Peyer's patch (tissue), 4 donors: Measurements from ENCODE around the gene ZDHHC8. TPM values are rescaled to one million over a fixed set of nuclear protein-coding genes. Genes with fewer than 3 reads are reported as not detected.
A peak's percentile ranks its signal among the peaks of the same experiment; 100 is the strongest.

Experiments used
- DNase-seq, 3 donors: peaks; one replicate each; pipeline ENCODE4 v3.0.0-alpha.2; 2017 to 2019
- H3K27ac ChIP-seq, 4 donors: fragments of 200-600 bp; sonication (generic); one replicate each; pipeline ENCODE4 v1.5.1; 2016 to 2019
- H3K27me3 ChIP-seq, 2 donors: fragments of 200-600 bp; sonication (generic); one replicate each; pipeline ENCODE4 v1.5.1; 2019
- H3K36me3 ChIP-seq, 3 donors: fragments of 200-600 bp; sonication (generic); one replicate each; pipeline ENCODE4 v1.5.1; 2016 to 2019
- H3K4me1 ChIP-seq, 4 donors: fragments of 200-600 bp; sonication (generic); one replicate each; pipeline ENCODE4 v1.5.1; 2016 to 2019
- H3K4me3 ChIP-seq, 4 donors: fragments of 200-600 bp; sonication (generic); 1 replicate in 3 of 4; 2 replicates in 1 of 4; pipeline ENCODE4 v1.5.1; 2016 to 2019; ENCODE audit warnings: mild to moderate bottlenecking in 1 of 4
- H3K9me3 ChIP-seq, 4 donors: fragments of 200-600 bp; sonication (generic); one replicate each; pipeline ENCODE4 v1.5.1; 2016 to 2019; ENCODE audit warnings: mild to moderate bottlenecking in 1 of 4
- POLR2A ChIP-seq, 2 donors: fragments of 450-650 bp; IDR thresholded peaks; one replicate each; pipeline ENCODE4 v1.5.1; 2017; ENCODE audit warnings: antibody characterized with exemption in 2 of 2, mild to moderate bottlenecking in 2 of 2, moderate library complexity in 2 of 2
- total RNA-seq, 4 donors: library from RNA; depleted of rRNA; stranded (reverse); fragments of >200 nt; gene quantifications; one replicate each; pipeline ENCODE4 v1.1.0, GENCODE V29; 2016
- TF ChIP-seq, protein P1 (sequence below), 6 experiments: fragments of 450-650 bp in 4 of 6; fragments of 200-600 bp in 2 of 6; sonication (generic) in 1 of 6; IDR thresholded peaks; one replicate each; pipeline ENCODE4 v1.5.1; 2017 to 2019; ENCODE audit warnings: antibody characterized with exemption in 6 of 6, mild to moderate bottlenecking in 3 of 6, moderate library complexity in 1 of 6

Gene ZDHHC8
- total RNA-seq, 4 donors from 2014 or later, result 4.1 to 37.0 (median 22.6) TPM

DNA sequence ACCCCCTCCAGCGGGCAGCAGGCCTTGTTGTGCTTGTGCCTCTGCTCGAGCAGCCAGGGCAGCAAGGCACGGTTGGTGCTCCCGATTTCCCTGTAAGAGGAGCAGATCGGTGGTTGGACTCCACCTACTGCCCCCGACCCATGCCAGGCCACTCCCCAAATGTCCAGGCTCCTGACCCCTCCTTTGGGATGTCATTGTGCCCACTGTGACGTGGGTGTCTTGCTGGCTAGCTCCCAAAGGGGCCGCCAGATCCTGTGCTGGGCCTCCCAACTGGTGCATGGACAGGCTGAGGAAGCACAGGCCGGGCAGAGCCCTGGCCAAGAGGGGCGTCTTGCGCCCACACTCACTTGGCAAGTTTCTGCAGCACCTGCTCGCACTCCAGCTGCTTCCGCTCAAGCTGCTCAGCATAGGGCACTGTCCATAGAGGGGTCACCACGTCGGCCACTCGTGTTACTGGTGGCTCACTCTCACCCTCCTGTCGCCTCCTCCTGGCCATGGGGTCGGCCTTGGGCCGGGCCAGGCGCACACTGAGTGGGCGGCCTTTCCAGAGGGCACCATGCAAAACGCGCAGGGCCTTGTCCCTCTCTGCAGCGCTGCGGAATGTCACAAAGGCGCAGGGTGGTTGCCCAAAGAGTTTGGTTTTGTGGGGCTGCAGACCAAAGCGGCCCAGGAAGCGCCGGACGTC lies 15.8 kb upstream of the ZDHHC8 start, which contains the start of gene RANBP1:
RANBP1 (plus strand) TSS at position 414 of the 685 bp plus-strand sequence; CDS start at position 495, 81 bp downstream.
- H3K9me3 ChIP-seq, result no peaks in the 10 kb centered on the region
- TF ChIP-seq, protein P1, sequence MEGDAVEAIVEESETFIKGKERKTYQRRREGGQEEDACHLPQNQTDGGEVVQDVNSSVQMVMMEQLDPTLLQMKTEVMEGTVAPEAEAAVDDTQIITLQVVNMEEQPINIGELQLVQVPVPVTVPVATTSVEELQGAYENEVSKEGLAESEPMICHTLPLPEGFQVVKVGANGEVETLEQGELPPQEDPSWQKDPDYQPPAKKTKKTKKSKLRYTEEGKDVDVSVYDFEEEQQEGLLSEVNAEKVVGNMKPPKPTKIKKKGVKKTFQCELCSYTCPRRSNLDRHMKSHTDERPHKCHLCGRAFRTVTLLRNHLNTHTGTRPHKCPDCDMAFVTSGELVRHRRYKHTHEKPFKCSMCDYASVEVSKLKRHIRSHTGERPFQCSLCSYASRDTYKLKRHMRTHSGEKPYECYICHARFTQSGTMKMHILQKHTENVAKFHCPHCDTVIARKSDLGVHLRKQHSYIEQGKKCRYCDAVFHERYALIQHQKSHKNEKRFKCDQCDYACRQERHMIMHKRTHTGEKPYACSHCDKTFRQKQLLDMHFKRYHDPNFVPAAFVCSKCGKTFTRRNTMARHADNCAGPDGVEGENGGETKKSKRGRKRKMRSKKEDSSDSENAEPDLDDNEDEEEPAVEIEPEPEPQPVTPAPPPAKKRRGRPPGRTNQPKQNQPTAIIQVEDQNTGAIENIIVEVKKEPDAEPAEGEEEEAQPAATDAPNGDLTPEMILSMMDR (IDR thresholded peaks at IDR 0.05), result no peak
- TF ChIP-seq POLR2A (IDR thresholded peaks at IDR 0.05), result no peak
- H3K4me3 ChIP-seq, result peak within 1 kb of the TSS; percentile 71 to 83 (median 80)
- DNase-seq, result no peak
- peaks cover 0 to 68% (median 0%) of the 10 kb centered on the region in 3 donors for H3K36me3 ChIP-seq
- H3K4me1 ChIP-seq, result peaks cover 6 to 34% (median 17%) of the 10 kb centered on the region in 4 donors
- no peaks in the 10 kb centered on the region for H3K27me3 ChIP-seq
- peak within 1 kb of the TSS; percentile 82 to 85 (median 82) for H3K27ac ChIP-seq

DNA sequence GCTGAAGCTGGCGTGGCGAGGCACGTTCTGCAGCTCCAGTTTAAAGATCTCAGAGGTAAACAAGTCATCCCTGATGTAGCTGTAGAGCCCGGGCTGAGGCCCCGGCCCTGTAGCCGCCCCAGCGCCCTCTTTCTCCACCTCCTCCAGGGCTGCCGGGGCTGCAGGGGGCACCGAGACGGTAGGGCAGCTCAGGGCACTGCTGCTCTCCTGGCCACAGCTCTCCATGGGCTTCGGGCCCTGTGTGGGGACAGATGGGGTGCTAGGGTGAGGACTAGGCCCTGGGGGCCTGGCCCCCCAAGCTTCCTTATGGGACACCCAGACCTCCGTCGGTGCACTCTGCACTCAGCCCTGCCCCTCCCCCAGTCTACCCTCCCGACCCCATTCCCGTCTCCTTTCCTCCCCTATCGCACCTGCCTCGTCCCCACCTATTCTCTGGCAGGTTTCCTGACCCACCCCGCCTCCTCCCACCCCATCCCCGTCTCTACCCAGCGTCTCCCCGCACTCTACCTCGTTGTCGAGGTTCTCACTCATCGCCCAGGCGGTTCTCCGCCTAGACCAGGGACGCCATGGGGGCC lies 15.1 kb upstream of the ZDHHC8 start:
- DNase-seq, result peak in 1 of 3 donors; percentile 61
- peak overlapping the region; percentile 82 to 85 (median 82) for H3K27ac ChIP-seq
- H3K4me3 ChIP-seq, result peak overlapping the region; percentile 71 to 83 (median 80)
- H3K27me3 ChIP-seq, result no peaks in the 10 kb centered on the region
- peaks cover 0 to 68% (median 0%) of the 10 kb centered on the region in 3 donors for H3K36me3 ChIP-seq
- no peaks in the 10 kb centered on the region for H3K9me3 ChIP-seq
- peaks cover 6 to 34% (median 16%) of the 10 kb centered on the region in 4 donors for H3K4me1 ChIP-seq
- TF ChIP-seq, protein P1 (IDR thresholded peaks at IDR 0.05), result no peak
- no peak for TF ChIP-seq POLR2A (IDR thresholded peaks at IDR 0.05)

DNA sequence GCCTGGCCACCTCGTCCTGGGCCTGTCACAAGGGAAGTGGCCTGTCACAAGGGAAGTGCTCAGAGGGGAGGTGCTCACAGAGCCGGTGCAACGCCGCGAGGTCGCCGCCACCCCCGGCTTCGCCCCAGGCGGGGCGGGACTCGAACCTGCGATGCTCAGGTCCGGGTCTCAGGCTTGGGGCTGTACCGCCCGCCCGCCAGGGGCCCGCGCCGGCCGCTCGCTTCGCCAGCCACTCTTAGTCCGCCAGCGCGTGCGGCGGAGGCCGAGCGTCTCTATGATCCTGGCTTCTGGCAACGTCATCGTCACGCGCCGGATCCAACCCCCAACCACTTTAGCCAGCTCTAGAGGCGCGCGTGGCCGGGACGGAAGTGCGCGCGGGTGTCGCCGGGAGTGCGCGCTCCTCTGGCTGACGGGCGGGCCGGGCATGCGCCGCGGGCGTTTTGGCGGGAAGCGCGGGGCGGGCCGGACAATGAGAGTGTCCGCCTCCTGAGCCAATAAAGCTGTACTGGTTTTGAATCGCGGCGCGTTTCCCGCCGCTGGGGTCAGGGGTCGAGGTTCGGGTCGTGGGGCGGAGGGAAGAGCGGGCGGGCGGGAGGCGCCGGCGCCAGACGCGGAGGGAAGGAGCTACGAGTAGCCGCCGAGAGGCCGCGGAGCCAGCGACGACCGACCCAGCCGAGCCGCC lies 14.5 kb upstream of the ZDHHC8 start, which contains the start of gene TRMT2A:
TRMT2A (minus strand) TSS at position 276 of the 682 bp plus-strand sequence. CDS start 320 bp downstream, outside the sequence.
- Histone ChIP-seq H3K27ac (peak within 1 kb of the TSS; percentile 82 to 85 (median 82)), H3K36me3 (peaks cover 0 to 70% (median 0%) of the 10 kb centered on the region in 3 donors), H3K9me3 (no peaks in the 10 kb centered on the region), H3K4me1 (peaks cover 6 to 34% (median 16%) of the 10 kb centered on the region in 4 donors), H3K27me3 (no peaks in the 10 kb centered on the region), H3K4me3 (peak within 1 kb of the TSS; percentile 71 to 83 (median 80))
- peak; percentile 16 to 42 for TF ChIP-seq POLR2A (IDR thresholded peaks at IDR 0.05)
- TF ChIP-seq, protein P1 (IDR thresholded peaks at IDR 0.05), result peak in 5 of 6 experiments; percentile 6 to 34 (median 27)
- DNase-seq, result peak; percentile 98 to 99 (median 99)

DNA sequence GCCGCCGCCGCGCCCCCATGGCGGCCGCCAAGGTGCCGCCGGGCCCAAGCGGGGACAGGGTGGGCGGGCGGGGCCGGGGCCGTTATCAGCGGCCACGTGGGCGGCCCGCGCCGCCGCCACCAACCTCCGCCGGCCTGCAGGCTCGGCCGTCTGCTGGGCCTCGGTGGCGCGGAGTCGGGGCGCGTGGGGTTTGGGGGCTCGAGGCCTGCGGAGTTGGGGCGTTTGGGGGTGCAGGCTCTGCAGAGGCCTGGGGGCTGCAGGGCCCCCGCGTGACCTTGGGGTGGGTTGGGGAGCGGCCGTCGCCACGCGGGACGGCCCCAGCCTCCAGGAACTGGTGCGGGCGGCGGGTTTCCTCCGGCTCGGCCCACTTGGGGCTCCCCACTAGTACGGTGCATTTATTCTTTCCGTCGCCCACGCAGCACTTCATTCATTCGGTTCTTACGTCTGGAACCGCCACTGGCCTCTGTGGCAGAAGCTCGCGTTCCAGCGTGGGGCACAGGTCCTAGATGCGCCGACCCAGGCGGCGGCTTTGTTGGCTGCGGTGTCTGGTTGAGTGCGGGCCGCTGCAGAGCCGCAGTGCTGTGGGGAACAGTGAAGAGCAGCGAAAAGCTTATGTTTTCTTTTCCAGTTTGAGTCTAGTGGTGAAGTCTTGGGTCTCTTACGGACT lies 13.8 kb upstream of the ZDHHC8 start:
- peaks cover 6 to 34% (median 12%) of the 10 kb centered on the region in 4 donors for H3K4me1 ChIP-seq
- peak overlapping the region; percentile 71 to 83 (median 80) for H3K4me3 ChIP-seq
- peak overlapping the region; percentile 69 to 85 (median 82) for H3K27ac ChIP-seq
- H3K36me3 ChIP-seq, result peaks cover 0 to 69% (median 0%) of the 10 kb centered on the region in 3 donors
- no peaks in the 10 kb centered on the region for H3K27me3 ChIP-seq
- TF ChIP-seq POLR2A (IDR thresholded peaks at IDR 0.05), result no peak
- TF ChIP-seq, protein P1 (IDR thresholded peaks at IDR 0.05), result no peak
- DNase-seq, result peak in 2 of 3 donors; percentile 47 to 69
- no peaks in the 10 kb centered on the region for H3K9me3 ChIP-seq
